HCT116 (cell line): ENCODE measurements around the gene SH3BP4. TPM values are rescaled to one million over a fixed set of nuclear protein-coding genes. Genes with fewer than 3 reads are reported as not detected.

ENCODE experiments used
- ATAC-seq: fragments of 200-7000 bp; cut with Tn5 transposase; 2 replicates; pipeline ENCODE4 v1.9.1; 2020; ENCODE audit warnings: mild to moderate bottlenecking, moderate library complexity
- BruUV-seq: library from RNA; stranded (reverse); fragments of 400-500 nt; replicated peaks from 2 replicates; lab custom pipeline; 2021; lab: Mats Ljungman, UMichigan
- CTCF ChIA-PET: fragments of 300-600 bp; sonication (Branson Sonifier 250); formaldehyde crosslinking; loops from one replicate; lab custom pipeline; 2021; ENCODE audit warnings: antibody characterized with exemption; lab: Charles Lee
- POLR2A ChIA-PET: fragments of 300-600, 350-600 bp; sonication (Branson Sonifier 250); formaldehyde crosslinking; loops from one replicate; lab custom pipeline; 2021; ENCODE audit warnings: antibody characterized with exemption; lab: Charles Lee
- RAD21 ChIA-PET, 2 experiments: fragments of 300-600 bp; sonication (Branson Sonifier 250); formaldehyde crosslinking; loops; one replicate each; lab custom pipeline; 2023; ENCODE audit warnings: low total read pairs in 2 of 2; ENCODE audit not compliant: uncharacterized antibody in 2 of 2, unreplicated experiment in 2 of 2, low non-redundant PET in 1 of 2; lab: Charles Lee
- DNase-seq: peaks from one replicate; pipeline ENCODE4 v3.0.0-alpha.2; 2010; ENCODE audit warnings: low read depth, low spot score
- H2AFZ ChIP-seq: fragments of 200-600 bp; shearing (Covaris generic), sonication (generic); 2 replicates; pipeline ENCODE4 v1.6.1; 2017; ENCODE audit warnings: low read depth, mixed run types, mixed read lengths, antibody characterized with exemption, low read length; ENCODE audit not compliant: poor library complexity, severe bottlenecking
- H3K27ac ChIP-seq: 2 replicates; pipeline ENCODE4 v1.5.1; 2012; ENCODE audit warnings: low read depth, low read length
- H3K27me3 ChIP-seq: fragments of 200-600 bp; sonication (generic); 2 replicates; pipeline ENCODE4 v1.6.1; 2016; ENCODE audit warnings: mixed run types, low read length, mixed read lengths; ENCODE audit not compliant: insufficient read depth
- H3K36me3 ChIP-seq, 2 experiments: fragments of 200-500 bp in 1 of 2; fragments of 200-600 bp in 1 of 2; sonication (Bioruptor generic) in 1 of 2; sonication (generic) in 1 of 2; 2 replicates each; pipeline versions ENCODE4 v1.5.1 to v1.6.1; 2014 to 2016; ENCODE audit warnings: low read length in 2 of 2, inconsistent platforms in 1 of 2, mixed read lengths in 1 of 2, mixed run types in 1 of 2; ENCODE audit not compliant: insufficient read depth in 2 of 2, control insufficient read depth in 1 of 2
- H3K4me1 ChIP-seq, 2 experiments: fragments of 200-600 bp in 1 of 2; sonication (generic) in 1 of 2; 2 replicates each; pipeline versions ENCODE4 v1.5.1 to v1.6.1; 2012 to 2017; ENCODE audit warnings: low read length in 2 of 2, inconsistent platforms in 1 of 2, mild to moderate bottlenecking in 1 of 2, mixed read lengths in 1 of 2, mixed run types in 1 of 2, moderate library complexity in 1 of 2; ENCODE audit not compliant: insufficient read depth in 2 of 2, control insufficient read depth in 1 of 2
- H3K4me2 ChIP-seq: fragments of 200-600 bp; sonication (generic); 2 replicates; pipeline ENCODE4 v1.6.1; 2017; ENCODE audit warnings: mixed run types, low read length, mixed read lengths
- H3K4me3 ChIP-seq, 2 experiments: fragments of 200-600 bp in 1 of 2; sonication (generic) in 1 of 2; replicated peaks in 1 of 2; 2 replicates each; pipeline ENCODE4 v1.5.1; 2011 to 2016; ENCODE audit warnings: low read length in 2 of 2, control low read depth in 1 of 2, low read depth in 1 of 2, mild to moderate bottlenecking in 1 of 2, mixed read lengths in 1 of 2, mixed run types in 1 of 2
- H3K79me2 ChIP-seq: fragments of 200-600 bp; sonication (generic); 2 replicates; pipeline ENCODE4 v1.6.1; 2017; ENCODE audit warnings: mild to moderate bottlenecking, mixed run types, low read length, moderate library complexity, mixed read lengths; ENCODE audit not compliant: insufficient read depth
- H3K9ac ChIP-seq: fragments of 200-600 bp; sonication (generic); 2 replicates; pipeline ENCODE4 v1.6.1; 2016; ENCODE audit warnings: low read length, mixed read lengths
- H3K9me2 ChIP-seq: fragments of 200-600 bp; sonication (generic), shearing (Covaris generic); 2 replicates; pipeline ENCODE4 v1.6.1; 2017; ENCODE audit warnings: mixed run types, mild to moderate bottlenecking, moderate library complexity; ENCODE audit not compliant: insufficient read depth
- H3K9me3 ChIP-seq, 2 experiments: fragments of 200-500 bp in 1 of 2; fragments of 200-600 bp in 1 of 2; sonication (Bioruptor generic) in 1 of 2; sonication (generic) in 1 of 2; 2 replicates each; pipeline ENCODE4 v1.6.1; 2014 to 2017; ENCODE audit warnings: low read length in 2 of 2, mixed read lengths in 2 of 2, inconsistent platforms in 1 of 2, low read depth in 1 of 2, mild to moderate bottlenecking in 1 of 2, mixed run types in 1 of 2, moderate library complexity in 1 of 2; ENCODE audit not compliant: control insufficient read depth in 1 of 2, insufficient read depth in 1 of 2
- H4K20me1 ChIP-seq: fragments of 200-600 bp; sonication (generic), shearing (Covaris generic); 2 replicates; pipeline ENCODE4 v1.6.1; 2017; ENCODE audit warnings: mixed run types, mild to moderate bottlenecking, moderate library complexity; ENCODE audit not compliant: insufficient read depth
- CBX3 ChIP-seq: IDR thresholded peaks from 2 replicates; pipeline ENCODE4 v1.6.1; 2012; ENCODE audit warnings: low read depth
- EGR1 ChIP-seq: IDR thresholded peaks from 2 replicates; pipeline ENCODE4 v1.6.1; 2012; ENCODE audit warnings: low read depth
- ELF1 ChIP-seq: IDR thresholded peaks from 2 replicates; pipeline ENCODE4 v1.6.1; 2012; ENCODE audit warnings: low read depth, borderline replicate concordance
- EZH2phosphoT487 ChIP-seq: fragments of 200-600 bp; IDR thresholded peaks from 2 replicates; pipeline ENCODE4 v1.6.1; 2018; ENCODE audit warnings: antibody characterized with exemption, borderline replicate concordance
- JUND ChIP-seq: IDR thresholded peaks from 2 replicates; pipeline ENCODE4 v1.6.1; 2012
- POLR2AphosphoS5 ChIP-seq: IDR thresholded peaks from 2 replicates; pipeline ENCODE4 v1.6.1; 2011; ENCODE audit warnings: mild to moderate bottlenecking, low read depth, low read length, moderate library complexity
- RAD21 ChIP-seq: IDR thresholded peaks from 2 replicates; pipeline ENCODE4 v1.6.1; 2012; ENCODE audit warnings: low read depth, mild to moderate bottlenecking
- SIN3A ChIP-seq: IDR thresholded peaks from 2 replicates; pipeline ENCODE4 v1.6.1; 2012; ENCODE audit warnings: low read depth
- SP1 ChIP-seq: IDR thresholded peaks from 2 replicates; pipeline ENCODE4 v1.6.1; 2012; ENCODE audit warnings: low read depth
- SRF ChIP-seq: IDR thresholded peaks from 2 replicates; pipeline ENCODE4 v1.6.1; 2012; ENCODE audit warnings: low read depth
- ZFX ChIP-seq: fragments of 450-650 bp; IDR thresholded peaks from 2 replicates; pipeline ENCODE4 v1.6.1; 2017
- ZNF274 ChIP-seq: fragments of 200-500 bp; sonication (Bioruptor generic); IDR thresholded peaks from 2 replicates; pipeline ENCODE4 v1.6.1; 2014; ENCODE audit warnings: mild to moderate bottlenecking, low read depth, low read length, inconsistent platforms
- intact Hi-C: fragments of 100-400 bp; cut with micrococcal nuclease; formaldehyde crosslinking; loops from 2 replicates; pipeline ENCODE4 v1.10.0; 2022
- total RNA-seq: library from RNA; stranded (reverse); gene quantifications from one replicate; pipeline ENCODE4 v1.2.1, GENCODE V29; 2021; ENCODE audit not compliant: unreplicated experiment
- TF ChIP-seq, protein P1 (sequence below): IDR thresholded peaks from 2 replicates; pipeline ENCODE4 v1.6.1; 2012; ENCODE audit warnings: low read depth
- TF ChIP-seq, protein P2 (sequence below): IDR thresholded peaks from 2 replicates; pipeline ENCODE4 v1.6.1; 2012
- TF ChIP-seq, protein P3 (sequence below): IDR thresholded peaks from 2 replicates; pipeline ENCODE4 v1.6.1; 2011; ENCODE audit warnings: mild to moderate bottlenecking, low read length, moderate library complexity; ENCODE audit not compliant: insufficient replicate concordance; ENCODE audit errors: extremely low read depth
- TF ChIP-seq, protein P4 (sequence below): IDR thresholded peaks from 2 replicates; pipeline ENCODE4 v1.6.1; 2012

SH3BP4 gene
- total RNA-seq, 1 experiment from 2014 or later: 32.9 TPM

GRCh38 chr2:234975611-234976010 lies 23.8 kb downstream of the SH3BP4 start:
- H3K27ac ChIP-seq: no peak overlapping the region
- no peaks in the 10 kb centered on the region for H3K9me2 ChIP-seq
- no peaks in the 10 kb centered on the region for H4K20me1 ChIP-seq
- intact Hi-C loops: no loop called here
- H3K4me1 ChIP-seq: peaks cover 60 to 75% of the 10 kb centered on the region in 2 experiments
- DNase-seq: no peak
- no peak for TF ChIP-seq POLR2AphosphoS5
- TF ChIP-seq SRF: no peak
- no peak for TF ChIP-seq CBX3
- TF ChIP-seq ZFX: no peak
- TF ChIP-seq EGR1: no peak
- TF ChIP-seq ELF1: no peak
- TF ChIP-seq ZNF274: no peak
- TF ChIP-seq, protein P1, sequence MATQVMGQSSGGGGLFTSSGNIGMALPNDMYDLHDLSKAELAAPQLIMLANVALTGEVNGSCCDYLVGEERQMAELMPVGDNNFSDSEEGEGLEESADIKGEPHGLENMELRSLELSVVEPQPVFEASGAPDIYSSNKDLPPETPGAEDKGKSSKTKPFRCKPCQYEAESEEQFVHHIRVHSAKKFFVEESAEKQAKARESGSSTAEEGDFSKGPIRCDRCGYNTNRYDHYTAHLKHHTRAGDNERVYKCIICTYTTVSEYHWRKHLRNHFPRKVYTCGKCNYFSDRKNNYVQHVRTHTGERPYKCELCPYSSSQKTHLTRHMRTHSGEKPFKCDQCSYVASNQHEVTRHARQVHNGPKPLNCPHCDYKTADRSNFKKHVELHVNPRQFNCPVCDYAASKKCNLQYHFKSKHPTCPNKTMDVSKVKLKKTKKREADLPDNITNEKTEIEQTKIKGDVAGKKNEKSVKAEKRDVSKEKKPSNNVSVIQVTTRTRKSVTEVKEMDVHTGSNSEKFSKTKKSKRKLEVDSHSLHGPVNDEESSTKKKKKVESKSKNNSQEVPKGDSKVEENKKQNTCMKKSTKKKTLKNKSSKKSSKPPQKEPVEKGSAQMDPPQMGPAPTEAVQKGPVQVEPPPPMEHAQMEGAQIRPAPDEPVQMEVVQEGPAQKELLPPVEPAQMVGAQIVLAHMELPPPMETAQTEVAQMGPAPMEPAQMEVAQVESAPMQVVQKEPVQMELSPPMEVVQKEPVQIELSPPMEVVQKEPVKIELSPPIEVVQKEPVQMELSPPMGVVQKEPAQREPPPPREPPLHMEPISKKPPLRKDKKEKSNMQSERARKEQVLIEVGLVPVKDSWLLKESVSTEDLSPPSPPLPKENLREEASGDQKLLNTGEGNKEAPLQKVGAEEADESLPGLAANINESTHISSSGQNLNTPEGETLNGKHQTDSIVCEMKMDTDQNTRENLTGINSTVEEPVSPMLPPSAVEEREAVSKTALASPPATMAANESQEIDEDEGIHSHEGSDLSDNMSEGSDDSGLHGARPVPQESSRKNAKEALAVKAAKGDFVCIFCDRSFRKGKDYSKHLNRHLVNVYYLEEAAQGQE: no peak
- TF ChIP-seq, protein P2, sequence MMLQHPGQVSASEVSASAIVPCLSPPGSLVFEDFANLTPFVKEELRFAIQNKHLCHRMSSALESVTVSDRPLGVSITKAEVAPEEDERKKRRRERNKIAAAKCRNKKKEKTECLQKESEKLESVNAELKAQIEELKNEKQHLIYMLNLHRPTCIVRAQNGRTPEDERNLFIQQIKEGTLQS: no peak
- TF ChIP-seq, protein P3, sequence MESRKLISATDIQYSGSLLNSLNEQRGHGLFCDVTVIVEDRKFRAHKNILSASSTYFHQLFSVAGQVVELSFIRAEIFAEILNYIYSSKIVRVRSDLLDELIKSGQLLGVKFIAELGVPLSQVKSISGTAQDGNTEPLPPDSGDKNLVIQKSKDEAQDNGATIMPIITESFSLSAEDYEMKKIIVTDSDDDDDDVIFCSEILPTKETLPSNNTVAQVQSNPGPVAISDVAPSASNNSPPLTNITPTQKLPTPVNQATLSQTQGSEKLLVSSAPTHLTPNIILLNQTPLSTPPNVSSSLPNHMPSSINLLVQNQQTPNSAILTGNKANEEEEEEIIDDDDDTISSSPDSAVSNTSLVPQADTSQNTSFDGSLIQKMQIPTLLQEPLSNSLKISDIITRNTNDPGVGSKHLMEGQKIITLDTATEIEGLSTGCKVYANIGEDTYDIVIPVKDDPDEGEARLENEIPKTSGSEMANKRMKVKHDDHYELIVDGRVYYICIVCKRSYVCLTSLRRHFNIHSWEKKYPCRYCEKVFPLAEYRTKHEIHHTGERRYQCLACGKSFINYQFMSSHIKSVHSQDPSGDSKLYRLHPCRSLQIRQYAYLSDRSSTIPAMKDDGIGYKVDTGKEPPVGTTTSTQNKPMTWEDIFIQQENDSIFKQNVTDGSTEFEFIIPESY: no peak
- TF ChIP-seq SIN3A: no peak
- TF ChIP-seq SP1: no peak
- TF ChIP-seq JUND: no peak
- TF ChIP-seq EZH2phosphoT487: no peak
- TF ChIP-seq RAD21: no peak
- TF ChIP-seq, protein P4, sequence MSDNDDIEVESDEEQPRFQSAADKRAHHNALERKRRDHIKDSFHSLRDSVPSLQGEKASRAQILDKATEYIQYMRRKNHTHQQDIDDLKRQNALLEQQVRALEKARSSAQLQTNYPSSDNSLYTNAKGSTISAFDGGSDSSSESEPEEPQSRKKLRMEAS: no peak
- TF ChIP-seq, all 23 proteins: peak for 0
- ChIA-PET POLR2A (no interaction called here), CTCF (no interaction called here), RAD21 (no interaction called here)
- Histone ChIP-seq H3K79me2 (peaks cover 78% of the 10 kb centered on the region), H3K27me3 (no peaks in the 10 kb centered on the region), H3K9me3 (peaks cover 0 to 7% of the 10 kb centered on the region in 2 experiments; a peak in 1 of 4 replicates), H3K9ac (no peak overlapping the region), H3K4me2 (no peak overlapping the region), H3K4me3 (no peak overlapping the region), H3K36me3 (peaks cover 0 to 3% of the 10 kb centered on the region in 2 experiments; a peak in 1 of 4 replicates), H2AFZ (no peak overlapping the region)
- BruUV-seq: no TSS peak
- no peak for ATAC-seq
